Thymus (tissue), 11 donors: ENCODE data around the gene SARNP. TPM values are rescaled to one million over a fixed set of nuclear protein-coding genes. Genes with fewer than 3 reads are reported as not detected.
"Not testable (repeated sequence)": the region's sequence is repeated elsewhere in the genome, so short reads cannot be mapped to it uniquely, and the experiment has no call there.

ENCODE experiments used
- DNase-seq, 9 donors: peaks; one replicate each; pipeline ENCODE4 v3.0.0-alpha.2; 2013; ENCODE audit warnings: low spot score in 9 of 9, low read depth in 6 of 9, missing footprints in 1 of 9
- H3K27ac ChIP-seq, 2 donors: one replicate each; pipeline ENCODE4 v1.5.1; 2013; ENCODE audit warnings: control low read depth in 1 of 2, low read depth in 1 of 2, low read length in 1 of 2, mild to moderate bottlenecking in 1 of 2, moderate library complexity in 1 of 2
- H3K27me3 ChIP-seq, 2 donors: one replicate each; pipeline ENCODE4 v1.5.1; 2013; ENCODE audit warnings: low read length in 1 of 2; ENCODE audit not compliant: control insufficient read depth in 2 of 2, insufficient read depth in 1 of 2
- H3K36me3 ChIP-seq, 2 donors: one replicate each; pipeline ENCODE4 v1.5.1; 2013; ENCODE audit warnings: low read length in 1 of 2, mild to moderate bottlenecking in 1 of 2, moderate library complexity in 1 of 2; ENCODE audit not compliant: control insufficient read depth in 2 of 2, insufficient read depth in 2 of 2
- H3K4me1 ChIP-seq, 2 donors: one replicate each; pipeline ENCODE4 v1.5.1; 2013; ENCODE audit warnings: low read length in 2 of 2; ENCODE audit not compliant: control insufficient read depth in 2 of 2, insufficient read depth in 2 of 2
- H3K4me3 ChIP-seq, 2 donors: one replicate each; pipeline ENCODE4 v1.5.1; 2013; ENCODE audit warnings: low read length in 2 of 2, control low read depth in 1 of 2, mild to moderate bottlenecking in 1 of 2
- H3K9me3 ChIP-seq, 2 donors: one replicate each; pipeline ENCODE4 v1.5.1; 2013; ENCODE audit warnings: low read length in 1 of 2, mild to moderate bottlenecking in 1 of 2; ENCODE audit not compliant: control insufficient read depth in 2 of 2, insufficient read depth in 1 of 2
- WGBS: extraction: QIAGEN DNeasy Blood & Tissue Kit; methylation state at CpG from one replicate; pipeline ENCODE4 v1.1.7; 2013; 5-methylcytosine and 5-hydroxymethylcytosine counted together
- polyA plus RNA-seq: library from polyadenylated mRNA; stranded (reverse); fragments of 200-250 nt; gene quantifications from one replicate; pipeline ENCODE4 v1.2.3, GENCODE V29; 2013
- total RNA-seq: library from RNA; stranded (reverse); fragments of 120-200 nt; gene quantifications from one replicate; pipeline ENCODE4 v1.2.4, GENCODE V29; 2013
- donor health status: healthy.

SARNP gene
- total and polyA plus RNA-seq, 2 donors = 112 to 141 TPM

GRCh38 chr12:55843431-55843830, 25.9 kb upstream of the SARNP start:
- H3K27me3 ChIP-seq = peaks cover 0 to 9% of the 10 kb centered on the region in 2 donors
- DNase-seq = no peak
- no peak overlapping the region for H3K27ac ChIP-seq
- 98% methylated on average over 4 of the region's 4 CpGs for WGBS
- H3K4me3 ChIP-seq = no peak overlapping the region
- no peaks in the 10 kb centered on the region for H3K9me3 ChIP-seq
- H3K36me3 ChIP-seq = no peaks in the 10 kb centered on the region
- H3K4me1 ChIP-seq = peaks cover 0 to 3% of the 10 kb centered on the region in 2 donors

- Histone ChIP-seq H3K4me3 (no peak within 1 kb of the TSS), H3K4me1 (peaks cover 0 to 3% of the 10 kb centered on the region in 2 donors), H3K27ac (no peak within 1 kb of the TSS), H3K27me3 (peaks cover 0 to 8% of the 10 kb centered on the region in 2 donors), H3K9me3 (no peaks in the 10 kb centered on the region), H3K36me3 (no peaks in the 10 kb centered on the region)
- 85% methylated on average over 10 of the region's 10 CpGs for WGBS
- DNase-seq = no peak
Observed at GRCh38 chr12:55842681-55843429, 25.3 kb upstream of the SARNP start, which contains the start of gene MMP19. Gene MMP19 (minus strand): TSS chr12:55842936. CDS start chr12:55842830, 106 bp downstream.

GRCh38 chr12:55840581-55841351, 23.2 kb upstream of the SARNP start:
- peaks cover 0 to 4% of the 10 kb centered on the region in 2 donors for H3K27me3 ChIP-seq
- DNase-seq = no peak
- no peaks in the 10 kb centered on the region for H3K9me3 ChIP-seq
- H3K4me1 ChIP-seq = peaks cover 0 to 5% of the 10 kb centered on the region in 2 donors
- no peak overlapping the region for H3K27ac ChIP-seq
- 96% methylated on average over 11 of the region's 11 CpGs for WGBS
- no peak overlapping the region for H3K4me3 ChIP-seq
- peaks cover 0 to 4% of the 10 kb centered on the region in 2 donors for H3K36me3 ChIP-seq

- DNase-seq = no peak
- 96% methylated on average over 11 of the region's 11 CpGs for WGBS
- Histone ChIP-seq H3K4me1 (peaks cover 0 to 5% of the 10 kb centered on the region in 2 donors), H3K4me3 (no peak overlapping the region), H3K27ac (no peak overlapping the region), H3K36me3 (peaks cover 6 to 8% of the 10 kb centered on the region in 2 donors), H3K9me3 (no peaks in the 10 kb centered on the region), H3K27me3 (peaks cover 0 to 4% of the 10 kb centered on the region in 2 donors)
Observed at GRCh38 chr12:55839345-55840140, 22.0 kb upstream of the SARNP start.

- WGBS = 98% methylated on average over 3 of the region's 3 CpGs
- Histone ChIP-seq H3K36me3 (peaks cover 8 to 10% of the 10 kb centered on the region in 2 donors), H3K4me1 (peaks cover 0 to 5% of the 10 kb centered on the region in 2 donors), H3K27me3 (peaks cover 0 to 4% of the 10 kb centered on the region in 2 donors), H3K4me3 (no peak overlapping the region), H3K27ac (no peak overlapping the region), H3K9me3 (no peaks in the 10 kb centered on the region)
- no peak for DNase-seq
Observed at GRCh38 chr12:55838361-55838760, 20.8 kb upstream of the SARNP start.

- not testable (repeated sequence) for H3K4me3 ChIP-seq, H3K36me3 ChIP-seq, DNase-seq, H3K27me3 ChIP-seq, H3K27ac ChIP-seq, H3K9me3 ChIP-seq
- H3K4me1 ChIP-seq = peaks cover 4 to 24% of the 10 kb centered on the region in 2 donors
- 81% methylated on average over 6 of the region's 6 CpGs for WGBS
Observed at GRCh38 chr12:55834400-55834799, 16.9 kb upstream of the SARNP start.

- Histone ChIP-seq H3K4me1 (peaks cover 13 to 35% of the 10 kb centered on the region in 2 donors), H3K27ac (no peak overlapping the region), H3K36me3 (peaks cover 8 to 14% of the 10 kb centered on the region in 2 donors), H3K4me3 (no peak overlapping the region), H3K27me3 (no peaks in the 10 kb centered on the region), H3K9me3 (peaks cover 0 to 5% of the 10 kb centered on the region in 2 donors)
- 97% methylated on average over 10 of the region's 10 CpGs for WGBS
- DNase-seq = no peak
Observed at GRCh38 chr12:55833056-55833455, 15.5 kb upstream of the SARNP start.

- Histone ChIP-seq H3K9me3 (peaks cover 0 to 9% of the 10 kb centered on the region in 2 donors), H3K4me3 (peak overlapping the region; percentile 88 to 93), H3K36me3 (peaks cover 14 to 24% of the 10 kb centered on the region in 2 donors), H3K27ac (peak overlapping the region; percentile 80 to 94), H3K4me1 (peaks cover 23 to 44% of the 10 kb centered on the region in 2 donors), H3K27me3 (no peaks in the 10 kb centered on the region)
- DNase-seq = peak in 1 of 9 donors; percentile 10
- 47% methylated on average over 1 of the region's 1 CpG for WGBS
Observed at GRCh38 chr12:55831447-55831815, 13.9 kb upstream of the SARNP start.
